ENCODE data around the gene ELFN1.

DNA sequence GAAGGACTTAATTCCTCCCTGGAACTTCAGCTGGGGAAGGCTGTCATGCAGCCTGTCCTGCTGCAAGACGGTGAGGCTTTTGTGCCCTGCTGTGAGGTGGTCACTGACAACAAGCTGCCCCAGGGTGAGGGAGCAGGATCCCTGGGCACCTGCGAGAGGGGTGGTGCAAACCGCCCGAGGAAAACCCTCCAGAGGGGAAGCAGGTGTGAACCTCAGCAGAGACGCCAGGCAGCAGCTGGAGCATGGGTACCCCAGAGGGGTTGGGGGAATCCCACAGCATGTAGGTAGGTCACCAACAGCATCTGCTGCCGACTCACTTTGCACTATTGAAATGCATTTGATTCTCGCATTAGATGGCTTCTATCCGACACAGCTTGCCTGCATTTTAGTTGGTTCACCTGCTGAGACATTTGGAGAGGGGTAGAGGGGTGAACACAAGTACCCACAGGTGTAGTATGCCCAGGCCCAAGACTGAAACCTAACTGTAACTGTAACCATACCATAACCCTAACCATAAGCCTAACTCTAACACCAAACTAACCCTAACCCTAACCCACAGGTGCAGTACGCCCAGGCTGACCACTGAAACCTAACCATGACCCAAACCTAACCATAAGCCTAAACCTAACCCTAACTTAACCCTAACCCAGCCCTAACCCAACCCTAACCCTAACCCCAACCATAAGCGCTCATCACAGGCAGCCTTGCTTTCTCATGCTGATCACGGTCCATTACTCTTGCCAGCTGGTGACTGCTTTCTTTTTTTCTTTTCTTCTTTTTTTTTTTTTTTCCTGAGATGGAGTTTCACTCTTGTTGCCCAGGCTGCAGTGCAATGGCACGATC lies 85.9 kb downstream of the ELFN1 start:
- no peak for TF ChIP-seq POLR2A (IDR thresholded peaks at IDR 0.05; ENCODE audit: extremely low read depth, insufficient read length)
- TF ChIP-seq, protein P1, sequence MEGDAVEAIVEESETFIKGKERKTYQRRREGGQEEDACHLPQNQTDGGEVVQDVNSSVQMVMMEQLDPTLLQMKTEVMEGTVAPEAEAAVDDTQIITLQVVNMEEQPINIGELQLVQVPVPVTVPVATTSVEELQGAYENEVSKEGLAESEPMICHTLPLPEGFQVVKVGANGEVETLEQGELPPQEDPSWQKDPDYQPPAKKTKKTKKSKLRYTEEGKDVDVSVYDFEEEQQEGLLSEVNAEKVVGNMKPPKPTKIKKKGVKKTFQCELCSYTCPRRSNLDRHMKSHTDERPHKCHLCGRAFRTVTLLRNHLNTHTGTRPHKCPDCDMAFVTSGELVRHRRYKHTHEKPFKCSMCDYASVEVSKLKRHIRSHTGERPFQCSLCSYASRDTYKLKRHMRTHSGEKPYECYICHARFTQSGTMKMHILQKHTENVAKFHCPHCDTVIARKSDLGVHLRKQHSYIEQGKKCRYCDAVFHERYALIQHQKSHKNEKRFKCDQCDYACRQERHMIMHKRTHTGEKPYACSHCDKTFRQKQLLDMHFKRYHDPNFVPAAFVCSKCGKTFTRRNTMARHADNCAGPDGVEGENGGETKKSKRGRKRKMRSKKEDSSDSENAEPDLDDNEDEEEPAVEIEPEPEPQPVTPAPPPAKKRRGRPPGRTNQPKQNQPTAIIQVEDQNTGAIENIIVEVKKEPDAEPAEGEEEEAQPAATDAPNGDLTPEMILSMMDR (IDR thresholded peaks at IDR 0.05; ENCODE audit: low read depth, low read length): no peak
- TF ChIP-seq MYC (IDR thresholded peaks at IDR 0.05; ENCODE audit: low read depth, low read length): no peak
